Skin of body (tissue), 2 donors: ENCODE measurements around the gene SLC22A15. TPM values are rescaled to one million over a fixed set of nuclear protein-coding genes. Genes with fewer than 3 reads are reported as not detected.
"Not testable (repeated sequence)": the region's sequence is repeated elsewhere in the genome, so short reads cannot be mapped to it uniquely, and the experiment has no call there.

Source experiments
- DNase-seq: peaks from one replicate; lab custom pipeline; 2025; lab: John Stamatoyannopoulos, UW
- total RNA-seq: library from RNA; depleted of rRNA; stranded (reverse); fragments of >200 nt; gene quantifications from one replicate; pipeline ENCODE4 v1.2.3, GENCODE V29; 2014

Gene SLC22A15
- total RNA-seq, 1 donor from 2014 or later: 4.0 TPM

DNA sequence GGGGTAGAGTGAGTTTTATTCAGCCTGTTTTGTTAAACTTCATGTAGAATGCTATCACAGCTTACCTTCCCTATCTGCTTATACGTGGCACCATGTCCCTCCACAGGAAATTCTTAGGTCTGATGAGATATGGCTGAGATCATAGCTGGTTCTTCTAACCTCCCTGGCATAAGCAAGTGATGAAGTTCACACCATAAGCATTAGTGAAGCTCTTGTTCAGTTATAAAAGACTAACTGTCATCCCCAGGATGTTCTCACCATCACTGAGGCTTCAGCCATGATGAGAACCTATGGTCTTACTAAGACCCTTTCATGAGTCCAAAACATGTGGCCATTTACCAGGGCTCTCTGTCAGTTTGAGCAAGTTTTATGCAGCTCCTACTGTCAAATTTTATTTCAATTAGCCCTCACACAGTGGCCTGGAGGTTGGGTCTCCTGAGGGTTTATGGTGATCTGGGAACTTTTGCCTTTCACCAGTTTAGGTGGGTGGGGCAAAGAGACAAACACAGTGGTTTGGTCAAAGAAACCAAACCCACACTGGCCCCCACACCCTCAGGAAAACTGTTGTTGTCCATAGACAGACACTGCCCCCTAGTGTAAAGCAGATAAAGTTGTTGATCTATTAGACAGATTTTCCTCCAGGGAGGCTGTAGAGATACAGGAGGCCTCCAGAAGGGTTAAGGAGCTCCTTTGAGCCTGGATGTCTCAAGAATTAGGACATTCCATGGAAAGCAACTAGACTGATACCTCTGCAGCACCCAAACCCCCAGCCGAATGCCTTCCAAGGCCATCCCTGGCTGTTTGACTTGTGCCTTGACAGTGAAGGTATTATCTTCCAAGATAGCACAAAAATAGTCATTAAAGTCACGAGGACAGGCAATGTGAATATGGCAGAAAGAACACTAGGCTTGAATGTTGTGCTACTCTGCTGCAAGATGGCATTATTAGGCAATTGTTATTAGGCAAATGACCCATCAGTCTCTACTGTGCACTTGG lies 5.0 kb downstream of the SLC22A15 start:
- no peak for DNase-seq

GRCh38 chr1:115982400-115982799 lies 6.1 kb downstream of the SLC22A15 start:
- no peak for DNase-seq

- no peak for DNase-seq
Measured at GRCh38 chr1:115983584-115983983, 7.3 kb downstream of the SLC22A15 start.

DNA sequence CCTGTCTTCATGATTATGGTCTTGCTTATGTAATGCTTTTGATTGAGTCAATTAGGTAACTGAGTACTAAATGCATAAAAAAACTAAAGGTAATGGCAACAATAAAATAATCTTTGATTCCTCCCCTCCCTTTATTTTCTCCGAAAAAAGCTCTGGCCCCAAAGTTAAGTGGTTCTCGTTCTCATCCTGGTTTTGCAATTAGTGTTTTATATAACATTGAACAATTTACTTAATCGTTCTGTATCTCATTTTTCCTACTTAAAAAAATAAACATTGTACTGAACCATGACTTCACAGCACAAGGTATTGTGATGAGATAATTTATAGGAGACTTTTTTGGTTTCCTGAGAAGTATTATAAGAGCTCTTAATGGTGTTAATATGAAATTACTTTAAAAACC lies 11.3 kb downstream of the SLC22A15 start:
- DNase-seq: no peak

GRCh38 chr1:115988953-115989352 lies 12.6 kb downstream of the SLC22A15 start:
- no peak for DNase-seq

- DNase-seq: no peak
Measured at GRCh38 chr1:115989699-115990098, 13.4 kb downstream of the SLC22A15 start.

DNA sequence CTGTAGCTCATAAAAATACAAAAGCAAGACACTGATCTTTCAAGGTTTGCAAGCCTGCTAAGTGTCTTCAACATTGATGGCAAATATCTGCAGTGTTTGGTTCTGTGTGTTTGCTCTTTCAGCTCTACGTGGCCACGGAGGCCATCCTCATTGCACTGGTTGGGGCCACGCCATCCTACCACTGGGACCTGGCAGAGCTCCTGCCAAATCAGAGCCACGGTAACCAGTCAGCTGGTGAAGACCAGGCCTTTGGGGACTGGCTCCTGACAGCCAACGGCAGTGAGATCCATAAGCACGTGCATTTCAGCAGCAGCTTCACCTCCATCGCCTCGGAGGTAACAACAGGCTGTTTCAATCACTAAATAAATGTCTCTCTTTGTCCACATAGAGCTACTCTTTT lies 15.6 kb downstream of the SLC22A15 start:
- DNase-seq: no peak

DNA sequence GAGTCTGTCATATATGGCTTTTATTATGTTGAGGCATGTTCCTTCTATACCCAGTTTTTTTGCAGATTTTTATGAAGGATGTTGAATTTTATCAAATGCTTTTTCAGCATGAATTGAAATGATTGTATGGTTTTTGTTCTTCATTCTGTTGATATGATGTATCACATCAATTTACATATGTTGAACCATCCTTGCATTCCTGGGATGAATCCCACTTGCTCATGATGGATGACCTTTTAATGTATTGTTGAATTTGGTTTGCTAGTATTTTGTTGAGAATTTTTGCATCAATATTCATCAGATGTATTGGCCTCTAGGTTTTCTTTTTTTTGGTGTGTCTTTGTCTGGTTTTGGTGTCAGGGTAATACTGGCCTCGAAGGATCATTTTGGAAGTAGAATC lies 21.6 kb downstream of the SLC22A15 start:
- not testable (repeated sequence) for DNase-seq

DNA sequence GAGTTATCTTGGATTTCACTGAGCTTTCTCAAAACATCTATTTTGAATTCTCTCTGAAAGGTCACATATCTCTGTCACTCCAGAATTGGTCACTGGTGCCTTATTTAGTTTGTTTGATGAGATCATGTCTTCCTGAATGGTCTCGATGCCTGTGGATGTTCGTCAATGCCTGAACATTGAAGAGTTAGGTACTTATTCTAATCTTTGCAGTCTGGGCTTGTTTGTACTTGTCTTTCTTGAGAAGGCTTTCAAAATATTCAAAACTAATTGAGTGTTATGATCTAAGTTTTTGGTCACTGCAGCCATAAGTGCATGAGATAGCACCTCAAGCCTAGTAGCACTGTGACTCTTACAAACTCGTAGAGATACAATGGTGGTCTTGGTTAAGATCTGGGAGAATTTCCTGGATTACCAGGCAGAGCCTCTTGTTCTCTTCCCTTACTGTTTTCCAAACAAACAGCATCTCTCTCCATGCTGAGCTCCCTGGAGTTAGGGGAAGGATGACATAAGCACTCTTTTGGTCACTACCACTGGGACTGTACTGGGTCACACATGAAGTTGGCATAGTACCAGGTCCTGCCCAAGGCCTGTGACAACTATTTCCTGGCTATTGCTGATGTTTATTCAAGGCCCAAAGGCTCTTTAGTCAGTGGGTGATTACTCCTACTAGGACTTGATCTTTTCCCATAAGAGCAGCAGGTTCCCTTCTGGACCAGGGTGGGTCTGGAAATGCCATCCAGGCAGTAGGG lies 25.6 kb downstream of the SLC22A15 start:
- DNase-seq: no peak

DNA sequence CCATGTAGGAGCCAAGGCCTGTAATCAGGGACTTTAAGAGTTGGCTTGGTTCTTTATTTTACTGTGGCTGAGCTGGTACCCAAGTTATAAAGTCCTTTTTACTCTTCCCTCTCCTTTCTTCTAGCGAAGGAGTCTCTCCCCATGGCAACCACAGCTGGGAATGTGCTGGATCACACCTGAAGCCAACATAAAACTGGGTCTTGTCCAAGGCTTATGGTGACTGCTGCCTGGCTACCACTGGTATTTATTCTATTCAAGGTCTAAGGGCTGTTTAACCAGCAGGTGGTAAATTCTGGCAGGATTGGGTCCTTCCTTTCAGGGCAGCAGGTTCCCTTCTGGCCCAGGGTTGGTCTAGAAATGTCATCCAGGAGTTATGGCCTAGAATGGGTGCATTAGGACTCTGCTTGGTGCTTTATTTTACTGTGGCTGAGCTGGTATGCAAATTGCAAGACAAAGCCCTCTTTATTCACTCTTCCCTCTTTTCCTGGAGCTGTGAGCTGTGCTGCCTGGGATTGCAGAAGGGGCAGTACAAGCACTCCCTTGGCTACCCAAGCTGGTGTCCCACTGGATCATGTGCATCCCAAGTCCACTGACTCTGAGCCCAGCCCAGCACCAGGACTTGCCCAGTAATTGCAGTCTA lies 26.6 kb downstream of the SLC22A15 start:
- DNase-seq: no peak

DNA sequence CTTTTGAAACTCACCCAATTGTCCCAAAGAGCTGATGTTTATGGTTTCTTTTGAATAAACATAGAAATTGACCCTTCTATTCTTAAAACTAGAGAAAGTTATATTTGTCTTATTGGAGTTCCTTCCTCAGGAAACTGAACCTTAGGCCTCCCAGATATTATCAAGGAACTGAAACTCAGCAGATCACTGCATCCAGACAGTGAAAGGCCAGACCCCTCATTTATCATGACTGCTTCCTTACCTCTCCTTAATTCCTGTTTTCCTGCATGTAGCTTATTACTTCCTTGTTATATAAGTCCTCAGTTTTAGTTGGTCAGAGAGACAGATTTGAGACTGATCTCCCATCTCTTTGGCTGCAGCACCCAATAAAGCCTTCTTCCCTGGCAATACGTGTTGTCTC lies 27.5 kb downstream of the SLC22A15 start:
- no peak for DNase-seq

GRCh38 chr1:116006486-116006964 lies 30.2 kb downstream of the SLC22A15 start:
- no peak for DNase-seq

DNA sequence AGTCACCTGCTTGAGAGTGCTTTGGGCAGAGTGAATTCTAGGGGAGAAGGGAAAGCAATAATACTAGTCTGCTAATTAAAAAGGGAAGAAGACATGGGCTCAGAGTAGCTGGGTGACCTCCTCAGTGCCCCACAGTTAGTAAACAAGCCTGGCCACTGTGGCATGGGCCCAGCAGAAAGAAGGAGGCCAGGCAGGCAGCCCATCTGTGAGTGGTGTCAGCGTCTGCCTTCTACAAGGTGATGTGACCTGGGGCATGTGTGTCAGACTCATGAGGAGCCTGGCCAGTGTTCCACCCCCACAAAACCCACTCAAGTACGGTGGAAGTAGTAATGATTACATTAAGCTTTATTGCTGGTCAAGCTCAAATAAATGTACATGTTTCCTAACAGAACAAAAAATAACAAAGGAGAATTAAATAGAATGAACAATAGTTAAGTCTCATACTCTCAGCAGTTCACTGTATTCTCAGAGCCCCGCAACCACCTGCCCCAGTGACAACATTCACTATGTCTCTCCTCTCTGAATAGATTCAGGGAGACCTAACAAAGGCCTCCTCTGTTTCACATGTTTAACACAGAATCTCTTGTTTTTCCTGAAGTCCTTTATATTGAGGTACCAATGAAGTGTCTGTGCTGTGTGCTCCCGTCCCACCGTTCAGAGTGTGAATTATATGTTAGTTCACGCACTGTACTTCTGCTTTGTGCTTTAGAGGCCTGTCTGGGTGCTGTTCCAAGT lies 32.5 kb downstream of the SLC22A15 start:
- no peak for DNase-seq

- no peak for DNase-seq
Measured at GRCh38 chr1:116012716-116013115, 36.4 kb downstream of the SLC22A15 start.

DNA sequence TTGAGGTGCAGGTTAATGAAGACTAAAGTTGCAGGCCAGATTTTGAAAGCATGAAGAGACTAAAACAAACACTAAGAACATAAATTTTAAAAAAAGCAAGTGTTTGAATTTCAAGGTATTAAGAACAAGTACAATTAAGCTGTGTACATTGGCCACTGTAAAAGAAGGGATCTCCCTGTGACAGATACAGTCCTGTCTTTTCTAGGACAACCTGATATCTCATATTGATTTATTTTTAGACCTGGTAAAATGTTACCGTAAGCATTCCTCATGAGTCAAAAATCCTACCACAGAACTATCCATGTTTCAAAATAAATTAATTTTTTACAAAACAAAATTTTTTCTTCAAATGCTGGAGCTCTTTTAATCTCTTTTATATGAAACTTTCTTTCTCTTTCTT lies 39.4 kb downstream of the SLC22A15 start:
- DNase-seq: no peak

DNA sequence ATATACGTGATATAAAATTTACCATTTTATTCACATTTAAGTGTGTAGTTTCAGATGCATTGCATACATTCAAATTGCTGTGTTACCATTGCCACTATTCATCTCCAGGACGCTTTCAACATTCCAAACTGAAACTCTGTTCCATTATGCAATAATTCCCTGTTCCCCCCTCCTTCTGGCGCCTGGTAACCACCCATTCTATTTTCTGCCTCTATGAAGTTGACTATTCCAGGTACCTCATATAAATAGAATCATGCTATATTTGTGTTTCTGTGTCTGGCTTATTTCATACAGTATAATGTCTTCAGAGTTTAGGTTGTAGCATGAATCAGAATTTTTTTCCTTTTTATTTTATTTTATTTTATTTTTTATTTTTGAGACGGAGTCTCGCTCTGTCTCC lies 41.7 kb downstream of the SLC22A15 start:
- DNase-seq: no peak

GRCh38 chr1:116019653-116020253 lies 43.4 kb downstream of the SLC22A15 start:
- no peak for DNase-seq

DNA sequence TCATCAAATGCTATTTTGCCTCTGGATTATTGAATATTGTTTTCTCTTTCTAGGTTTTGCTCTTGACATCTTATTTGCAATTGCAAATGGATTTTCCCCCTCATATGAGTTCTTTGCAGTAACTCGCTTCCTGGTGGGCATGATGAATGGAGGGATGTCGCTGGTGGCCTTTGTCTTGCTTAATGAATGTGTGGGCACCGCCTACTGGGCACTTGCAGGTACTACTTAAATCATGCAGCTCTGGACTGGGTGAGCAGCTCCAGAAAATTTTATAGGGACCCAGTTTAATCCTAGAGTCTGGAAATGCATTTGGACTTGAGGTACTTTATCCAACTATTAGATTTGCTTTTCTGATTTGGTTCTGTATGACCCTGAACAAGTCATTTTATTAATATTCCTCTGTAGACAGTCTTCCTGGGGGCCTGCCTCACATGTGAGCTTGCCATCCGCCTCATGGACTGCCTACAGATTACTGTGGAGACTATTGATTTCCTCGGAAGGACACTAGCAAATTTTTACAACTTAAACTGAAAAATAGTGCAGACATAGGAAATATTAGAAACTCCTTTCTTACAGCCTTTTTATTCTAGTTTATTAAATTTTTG lies 44.5 kb downstream of the SLC22A15 start:
- DNase-seq: no peak

GRCh38 chr1:116024626-116025025 lies 48.3 kb downstream of the SLC22A15 start:
- no peak for DNase-seq

GRCh38 chr1:116026631-116027030 lies 50.3 kb downstream of the SLC22A15 start:
- DNase-seq: no peak
